ENCODE data around the gene HIGD1A.

DNA sequence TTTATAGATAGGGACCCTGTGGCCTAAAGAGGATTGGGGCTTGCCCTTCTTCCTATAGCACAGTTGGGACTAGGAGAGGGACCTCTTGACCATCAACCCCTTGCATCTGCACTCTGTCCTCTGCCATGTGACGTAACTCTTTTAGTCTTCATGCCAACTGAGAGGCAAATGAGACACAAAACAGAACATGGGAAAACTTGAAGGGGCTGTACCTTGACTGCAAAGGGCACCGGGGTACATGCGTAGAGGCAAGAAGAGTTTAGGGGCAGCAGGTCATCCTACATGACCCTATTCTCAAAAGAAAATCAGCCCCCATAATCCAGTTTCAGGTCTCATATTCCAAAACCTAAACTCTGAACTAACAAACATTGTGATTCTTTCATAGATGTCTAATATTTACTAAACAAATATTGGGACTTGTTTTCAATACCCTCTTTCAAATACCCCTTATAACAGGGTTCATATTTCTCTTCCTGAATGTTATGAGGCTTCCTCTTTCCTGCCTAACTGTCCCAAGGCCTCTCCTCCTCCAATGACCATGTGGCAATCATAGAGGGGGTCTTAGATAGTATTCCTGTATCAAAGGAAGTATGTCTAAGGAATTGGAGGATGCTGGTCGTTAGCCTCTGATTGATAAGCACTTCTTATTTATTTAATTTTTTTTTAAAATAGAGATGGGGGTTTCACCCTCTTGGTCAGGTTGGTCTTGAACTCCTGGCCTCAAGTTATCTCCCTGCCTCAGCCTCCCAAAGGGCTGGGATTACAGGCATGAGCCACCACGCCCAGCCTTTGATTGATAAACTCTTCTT, 25.5 kb upstream of the HIGD1A start:
- TF ChIP-seq, protein P1, sequence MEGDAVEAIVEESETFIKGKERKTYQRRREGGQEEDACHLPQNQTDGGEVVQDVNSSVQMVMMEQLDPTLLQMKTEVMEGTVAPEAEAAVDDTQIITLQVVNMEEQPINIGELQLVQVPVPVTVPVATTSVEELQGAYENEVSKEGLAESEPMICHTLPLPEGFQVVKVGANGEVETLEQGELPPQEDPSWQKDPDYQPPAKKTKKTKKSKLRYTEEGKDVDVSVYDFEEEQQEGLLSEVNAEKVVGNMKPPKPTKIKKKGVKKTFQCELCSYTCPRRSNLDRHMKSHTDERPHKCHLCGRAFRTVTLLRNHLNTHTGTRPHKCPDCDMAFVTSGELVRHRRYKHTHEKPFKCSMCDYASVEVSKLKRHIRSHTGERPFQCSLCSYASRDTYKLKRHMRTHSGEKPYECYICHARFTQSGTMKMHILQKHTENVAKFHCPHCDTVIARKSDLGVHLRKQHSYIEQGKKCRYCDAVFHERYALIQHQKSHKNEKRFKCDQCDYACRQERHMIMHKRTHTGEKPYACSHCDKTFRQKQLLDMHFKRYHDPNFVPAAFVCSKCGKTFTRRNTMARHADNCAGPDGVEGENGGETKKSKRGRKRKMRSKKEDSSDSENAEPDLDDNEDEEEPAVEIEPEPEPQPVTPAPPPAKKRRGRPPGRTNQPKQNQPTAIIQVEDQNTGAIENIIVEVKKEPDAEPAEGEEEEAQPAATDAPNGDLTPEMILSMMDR (IDR thresholded peaks at IDR 0.05) = no peak
- no peak for TF ChIP-seq POLR2AphosphoS5 (IDR thresholded peaks at IDR 0.05)
